ENCODE data around the gene LRP11.
A peak's percentile ranks its signal among the peaks of the same experiment; 100 is the strongest.
"Not testable (repeated sequence)": the region's sequence is repeated elsewhere in the genome, so short reads cannot be mapped to it uniquely, and the experiment has no call there.

LRP11 gene

GRCh38 chr6:149897855-149898744 is 33.9 kb upstream of the LRP11 start, which contains the start of gene RAET1E:
RAET1E (minus strand) TSS chr6:149898113; CDS start chr6:149890901, 7,212 bp downstream.
- no peak for TF ChIP-seq CTCF (IDR thresholded peaks at IDR 0.05; ENCODE audit: low read depth, low read length, missing control alignments)
- H3K4me3 ChIP-seq (ENCODE audit: low read depth, low read length) = peak within 1 kb of the TSS; percentile 23
- in situ Hi-C loops (cut with HindIII; ENCODE audit: low sequenced_read_pairs) = no loop called here
- no peak for DNase-seq (ENCODE audit: low read depth)

- no peak for TF ChIP-seq CTCF (IDR thresholded peaks at IDR 0.05; ENCODE audit: low read depth, low read length, missing control alignments)
- peak overlapping the region; percentile 23 for H3K4me3 ChIP-seq (ENCODE audit: low read depth, low read length)
- DNase-seq (ENCODE audit: low read depth) = peak; percentile 86
- in situ Hi-C loops (cut with HindIII; ENCODE audit: low sequenced_read_pairs) = no loop called here
Observed at GRCh38 chr6:149897015-149897697, 33.0 kb upstream of the LRP11 start.

- DNase-seq (ENCODE audit: low read depth) = no peak
- no peak for TF ChIP-seq CTCF (IDR thresholded peaks at IDR 0.05; ENCODE audit: low read depth, low read length, missing control alignments)
- in situ Hi-C loops (cut with HindIII; ENCODE audit: low sequenced_read_pairs) = no loop called here
- no peak overlapping the region for H3K4me3 ChIP-seq (ENCODE audit: low read depth, low read length)
Observed at GRCh38 chr6:149896491-149896890, 32.3 kb upstream of the LRP11 start.

GRCh38 chr6:149895833-149896271 is 31.7 kb upstream of the LRP11 start:
- in situ Hi-C loops (cut with HindIII; ENCODE audit: low sequenced_read_pairs) = no loop called here
- TF ChIP-seq CTCF (IDR thresholded peaks at IDR 0.05; ENCODE audit: low read depth, low read length, missing control alignments) = no peak
- DNase-seq (ENCODE audit: low read depth) = peak; percentile 43
- no peak overlapping the region for H3K4me3 ChIP-seq (ENCODE audit: low read depth, low read length)

GRCh38 chr6:149895048-149895590 is 31.0 kb upstream of the LRP11 start:
- no peak overlapping the region for H3K4me3 ChIP-seq (ENCODE audit: low read depth, low read length)
- peak; percentile 11 for DNase-seq (ENCODE audit: low read depth)
- in situ Hi-C loops (cut with HindIII; ENCODE audit: low sequenced_read_pairs) = no loop called here
- no peak for TF ChIP-seq CTCF (IDR thresholded peaks at IDR 0.05; ENCODE audit: low read depth, low read length, missing control alignments)

GRCh38 chr6:149891864-149892263 is 27.7 kb upstream of the LRP11 start:
- H3K4me3 ChIP-seq (ENCODE audit: low read depth, low read length); DNase-seq (ENCODE audit: low read depth); in situ Hi-C loops (cut with HindIII; ENCODE audit: low sequenced_read_pairs): not testable (repeated sequence)

Measured in astrocyte of the cerebellum (primary cell).